Measurements from ENCODE around the gene DIO3. TPM values are rescaled to one million over a fixed set of nuclear protein-coding genes. Genes with fewer than 3 reads are reported as not detected.

The DIO3 gene
- total and polyA plus RNA-seq, 4 donors: 0.91 to 7.1 (median 1.4) TPM

DNA sequence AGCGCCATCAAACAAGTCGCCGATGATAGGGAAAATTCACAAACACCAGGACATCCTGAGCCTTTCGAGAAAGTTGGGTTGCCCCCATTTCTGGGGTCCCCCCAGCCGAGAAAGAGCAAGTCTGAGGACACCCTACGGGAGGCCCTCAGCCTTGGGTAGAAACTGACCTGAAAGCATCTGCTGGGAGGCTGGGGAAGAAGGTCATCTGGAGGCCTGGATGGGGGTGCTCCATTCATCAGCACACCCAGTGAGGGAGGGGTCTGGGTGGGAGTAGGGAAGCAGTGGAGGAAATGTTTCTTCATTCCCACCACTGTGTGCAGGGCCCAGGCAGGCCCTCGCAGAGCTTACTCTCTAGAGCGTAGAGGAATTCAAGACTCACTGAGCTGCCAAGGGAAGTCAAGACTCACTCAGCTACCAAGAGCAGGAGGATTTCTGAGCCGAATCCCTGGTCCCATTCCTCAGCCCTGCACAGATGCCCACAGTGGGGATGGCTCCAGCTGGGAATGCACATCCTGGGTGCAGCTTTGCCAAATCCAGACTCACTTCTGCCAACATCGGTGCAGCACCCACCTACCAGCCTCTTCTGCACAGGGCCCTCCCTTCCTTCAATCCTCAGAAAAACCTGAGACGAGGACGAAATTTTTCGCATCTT, 38.1 kb downstream of the DIO3 start:
- no peaks in the 10 kb centered on the region for H3K27me3 ChIP-seq (ENCODE audit: control insufficient read depth in 3 of 3, insufficient read depth in 3 of 3, low read length in 2 of 3)
- no peak overlapping the region for H3K27ac ChIP-seq (ENCODE audit: low read depth in 1 of 2, low read length in 1 of 2)
- 94 to 95% methylated on average over 13 of the region's 13 CpGs for WGBS, 2 donors
- no peak overlapping the region for H3K4me3 ChIP-seq
- no peak for DNase-seq
- peaks cover 0 to 6% (median 0%) of the 10 kb centered on the region in 5 donors for H3K4me1 ChIP-seq (ENCODE audit: control insufficient read depth in 5 of 5, insufficient read depth in 5 of 5, low read length in 5 of 5)
- no peaks in the 10 kb centered on the region for H3K36me3 ChIP-seq (ENCODE audit: control insufficient read depth in 4 of 4, insufficient read depth in 4 of 4, low read length in 4 of 4)
- no peak overlapping the region for H3K9ac ChIP-seq (ENCODE audit: insufficient read depth in 1 of 2, low read length in 2 of 2)
- H3K9me3 ChIP-seq (ENCODE audit: control insufficient read depth in 4 of 4, insufficient read depth in 3 of 4, low read length in 3 of 4): peaks cover 0 to 19% (median 0%) of the 10 kb centered on the region in 4 donors
- ATAC-seq (ENCODE audit: insufficient read depth, low FRiP score): no peak
- TF ChIP-seq, protein P1, sequence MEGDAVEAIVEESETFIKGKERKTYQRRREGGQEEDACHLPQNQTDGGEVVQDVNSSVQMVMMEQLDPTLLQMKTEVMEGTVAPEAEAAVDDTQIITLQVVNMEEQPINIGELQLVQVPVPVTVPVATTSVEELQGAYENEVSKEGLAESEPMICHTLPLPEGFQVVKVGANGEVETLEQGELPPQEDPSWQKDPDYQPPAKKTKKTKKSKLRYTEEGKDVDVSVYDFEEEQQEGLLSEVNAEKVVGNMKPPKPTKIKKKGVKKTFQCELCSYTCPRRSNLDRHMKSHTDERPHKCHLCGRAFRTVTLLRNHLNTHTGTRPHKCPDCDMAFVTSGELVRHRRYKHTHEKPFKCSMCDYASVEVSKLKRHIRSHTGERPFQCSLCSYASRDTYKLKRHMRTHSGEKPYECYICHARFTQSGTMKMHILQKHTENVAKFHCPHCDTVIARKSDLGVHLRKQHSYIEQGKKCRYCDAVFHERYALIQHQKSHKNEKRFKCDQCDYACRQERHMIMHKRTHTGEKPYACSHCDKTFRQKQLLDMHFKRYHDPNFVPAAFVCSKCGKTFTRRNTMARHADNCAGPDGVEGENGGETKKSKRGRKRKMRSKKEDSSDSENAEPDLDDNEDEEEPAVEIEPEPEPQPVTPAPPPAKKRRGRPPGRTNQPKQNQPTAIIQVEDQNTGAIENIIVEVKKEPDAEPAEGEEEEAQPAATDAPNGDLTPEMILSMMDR (IDR thresholded peaks at IDR 0.05; ENCODE audit: control extremely low read depth, extremely low read depth): no peak

DNA sequence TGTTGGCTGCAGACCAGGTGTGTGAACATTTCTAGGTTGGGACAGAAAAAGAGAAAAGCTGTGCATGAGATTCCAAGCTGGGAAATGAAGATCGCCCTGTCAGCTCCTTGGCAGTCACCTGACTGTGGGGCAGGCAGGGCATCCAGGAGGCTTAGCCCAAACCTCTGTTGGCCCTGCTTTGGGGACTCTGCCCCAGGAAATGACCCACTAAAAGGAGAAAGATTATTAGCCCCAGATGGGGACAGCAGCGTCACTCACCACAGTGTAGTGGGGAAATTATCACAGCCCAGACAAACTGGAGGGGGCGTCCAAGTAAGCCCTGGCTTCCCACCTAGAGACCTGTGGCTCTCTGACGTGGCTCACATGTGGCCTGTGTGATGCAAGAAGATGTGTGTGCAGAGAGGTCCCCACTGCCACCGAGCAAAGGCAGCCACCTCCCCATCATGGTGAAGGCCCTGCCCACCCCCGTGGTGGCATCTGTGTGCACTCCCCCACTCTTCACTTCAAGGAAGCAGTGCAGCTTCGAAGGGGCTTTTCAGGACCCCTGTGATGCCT, 39.1 kb downstream of the DIO3 start:
- TF ChIP-seq, protein P1 (IDR thresholded peaks at IDR 0.05; ENCODE audit: control extremely low read depth, extremely low read depth): no peak
- H3K27ac ChIP-seq (ENCODE audit: low read depth in 1 of 2, low read length in 1 of 2): no peak overlapping the region

DNA sequence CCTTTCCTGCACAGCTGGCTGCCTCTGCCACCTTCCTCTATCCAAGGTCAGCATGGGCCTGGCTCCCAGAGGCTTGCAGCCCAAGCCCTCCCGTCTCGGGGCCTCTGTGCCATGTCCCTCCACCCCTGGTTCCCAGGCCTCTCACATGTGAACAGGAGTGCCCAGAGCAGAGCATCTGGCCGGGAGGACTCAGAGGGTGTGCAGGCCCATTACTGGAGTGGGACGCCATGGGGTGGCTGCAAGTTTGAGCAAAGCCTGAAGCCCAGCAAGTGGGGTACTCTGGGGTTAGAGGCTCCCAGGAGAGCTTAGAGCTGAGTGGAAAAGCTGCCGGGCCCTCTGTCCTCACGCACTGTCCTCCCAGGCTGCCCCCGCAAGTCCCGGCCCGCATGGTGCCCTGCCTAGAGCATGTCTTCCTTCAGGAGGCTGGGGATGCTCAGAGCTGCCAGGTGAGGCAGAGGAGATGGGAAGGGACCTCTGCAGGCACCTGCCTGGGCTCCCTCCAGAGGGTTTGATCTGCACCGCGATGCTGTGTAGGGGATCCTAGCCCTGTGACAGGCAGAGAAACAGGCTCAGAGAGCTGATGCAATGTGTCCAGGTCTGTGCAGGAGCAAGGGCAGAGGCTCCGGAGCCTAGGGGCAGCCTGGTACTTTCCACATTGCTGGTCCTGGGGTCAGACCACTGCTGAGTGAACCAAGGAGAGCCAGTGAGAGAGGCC, 39.8 kb downstream of the DIO3 start:
- H3K9me3 ChIP-seq (ENCODE audit: control insufficient read depth in 4 of 4, insufficient read depth in 3 of 4, low read length in 3 of 4): peaks cover 0 to 9% (median 0%) of the 10 kb centered on the region in 4 donors
- DNase-seq (no peak), ATAC-seq (ENCODE audit: insufficient read depth, low FRiP score) (no peak)
- WGBS, 2 donors: 92 to 94% methylated on average over 12 of the region's 12 CpGs
- H3K9ac ChIP-seq (ENCODE audit: insufficient read depth in 1 of 2, low read length in 2 of 2): no peak overlapping the region
- H3K4me1 ChIP-seq (ENCODE audit: control insufficient read depth in 5 of 5, insufficient read depth in 5 of 5, low read length in 5 of 5): peaks cover 0 to 6% (median 0%) of the 10 kb centered on the region in 5 donors
- no peak overlapping the region for H3K27ac ChIP-seq (ENCODE audit: low read depth in 1 of 2, low read length in 1 of 2)
- H3K36me3 ChIP-seq (ENCODE audit: control insufficient read depth in 4 of 4, insufficient read depth in 4 of 4, low read length in 4 of 4): no peaks in the 10 kb centered on the region
- no peak overlapping the region for H3K4me3 ChIP-seq
- TF ChIP-seq, protein P1 (IDR thresholded peaks at IDR 0.05; ENCODE audit: control extremely low read depth, extremely low read depth): no peak
- H3K27me3 ChIP-seq (ENCODE audit: control insufficient read depth in 3 of 3, insufficient read depth in 3 of 3, low read length in 2 of 3): no peaks in the 10 kb centered on the region

More for the DNA sequence above, 39.1 kb downstream of the DIO3 start:
- DNase-seq (no peak), ATAC-seq (ENCODE audit: insufficient read depth, low FRiP score) (no peak)
- Histone ChIP-seq H3K4me3 (no peak overlapping the region), H3K4me1 (ENCODE audit: control insufficient read depth in 5 of 5, insufficient read depth in 5 of 5, low read length in 5 of 5) (peaks cover 0 to 6% (median 0%) of the 10 kb centered on the region in 5 donors), H3K27me3 (ENCODE audit: control insufficient read depth in 3 of 3, insufficient read depth in 3 of 3, low read length in 2 of 3) (no peaks in the 10 kb centered on the region), H3K36me3 (ENCODE audit: control insufficient read depth in 4 of 4, insufficient read depth in 4 of 4, low read length in 4 of 4) (no peaks in the 10 kb centered on the region), H3K9me3 (ENCODE audit: control insufficient read depth in 4 of 4, insufficient read depth in 3 of 4, low read length in 3 of 4) (peaks cover 0 to 15% (median 0%) of the 10 kb centered on the region in 4 donors), H3K9ac (ENCODE audit: insufficient read depth in 1 of 2, low read length in 2 of 2) (no peak overlapping the region)
- 76 to 83% methylated on average over 7 of the region's 7 CpGs for WGBS, 2 donors
